NOMO-1 treated with DMSO at 0.1 percent for 48 hours (cell line): ENCODE data around the gene BRI3.

Experiments
- DNase-seq: peaks from one replicate; lab custom pipeline; 2025; ENCODE audit not compliant: unreplicated experiment; lab: John Stamatoyannopoulos, UW

BRI3 gene, protein sequence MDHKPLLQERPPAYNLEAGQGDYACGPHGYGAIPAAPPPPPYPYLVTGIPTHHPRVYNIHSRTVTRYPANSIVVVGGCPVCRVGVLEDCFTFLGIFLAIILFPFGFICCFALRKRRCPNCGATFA

GRCh38 chr7:98280791-98281756 lies at the start of gene BRI3:
Gene BRI3, plus strand, starts transcription at chr7:98281686. Its CDS starts 110 bp downstream, at chr7:98281796.
- DNase-seq = peak; percentile 93

DNA sequence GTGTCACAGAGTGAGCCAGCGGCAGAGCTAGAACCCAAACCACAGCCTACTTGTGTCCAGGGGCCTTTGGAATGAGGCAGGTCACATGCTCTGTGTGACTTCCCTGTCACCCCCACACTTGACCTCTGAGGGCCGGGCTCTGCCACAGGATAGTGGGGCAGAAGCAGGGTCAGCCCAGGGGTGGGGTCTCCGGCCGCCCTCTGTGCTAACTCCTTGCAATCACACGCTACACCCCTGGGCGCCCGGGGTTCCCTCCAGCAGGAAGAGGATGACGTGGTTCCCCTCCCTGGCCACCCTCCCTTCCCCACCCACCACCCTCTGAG lies 49.3 kb upstream of the BRI3 start:
- DNase-seq = no peak

DNA sequence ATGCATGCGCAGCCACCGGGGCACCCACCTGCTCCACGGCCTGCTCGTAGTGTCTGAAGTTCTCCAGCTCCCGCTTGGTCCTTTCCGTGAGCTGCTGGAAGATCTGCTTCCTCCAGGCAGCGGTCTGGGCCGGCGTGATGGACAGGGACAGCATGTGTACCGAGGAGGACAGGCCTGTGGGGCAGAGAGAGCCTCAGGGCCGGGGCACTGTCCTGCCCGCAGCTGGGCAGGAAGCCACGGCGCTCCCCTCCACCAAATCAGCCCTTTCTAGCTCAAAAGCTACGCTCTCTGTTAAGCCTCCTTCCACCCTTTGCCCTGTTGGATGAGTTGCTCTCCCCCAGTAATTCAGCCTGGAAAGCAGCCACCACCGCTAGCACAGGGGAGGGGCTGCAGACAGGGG lies 48.7 kb upstream of the BRI3 start:
- no peak for DNase-seq

DNA sequence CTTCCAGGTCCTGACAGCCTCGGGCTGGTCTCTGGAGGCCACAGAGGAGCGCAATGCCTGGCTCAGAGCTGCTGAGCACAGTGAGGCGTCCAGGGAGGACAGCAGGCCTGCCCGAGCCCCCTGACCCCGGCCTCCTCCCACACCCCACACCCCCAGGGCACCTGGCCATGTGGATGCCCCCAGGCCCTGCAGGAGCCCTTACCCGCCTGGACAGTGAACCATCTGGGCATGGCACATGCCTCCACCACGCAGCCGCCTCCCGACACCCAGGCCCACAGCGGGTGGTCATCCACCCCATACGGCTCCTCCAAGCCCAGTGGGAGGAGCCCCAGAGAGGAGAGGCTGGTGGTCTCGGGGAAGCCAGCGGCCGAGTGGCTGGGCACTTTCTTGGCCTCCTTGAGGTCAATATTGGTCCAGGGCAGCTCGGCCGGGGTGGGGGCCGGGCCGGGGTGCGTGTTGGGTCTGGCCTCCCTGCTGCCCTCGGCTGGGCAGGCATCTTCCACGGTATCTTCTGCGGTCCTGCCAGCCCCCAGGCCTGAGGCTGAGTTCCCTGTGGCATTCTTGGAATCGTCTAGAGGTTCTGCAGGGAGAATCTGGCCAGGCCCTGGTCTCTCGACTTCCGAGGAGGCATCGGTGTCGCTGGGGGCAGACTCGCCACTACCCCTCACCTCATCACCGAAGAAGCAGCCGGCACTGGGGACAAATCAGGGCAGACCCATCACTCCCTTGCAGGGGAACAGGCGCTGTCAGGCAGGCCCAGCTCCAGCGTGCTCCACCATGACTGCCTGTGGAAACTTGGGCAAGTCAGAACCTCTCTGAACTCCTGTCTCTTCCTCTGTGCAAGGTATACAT lies 48.0 kb upstream of the BRI3 start:
- DNase-seq = no peak

GRCh38 chr7:98234429-98235147 lies 46.9 kb upstream of the BRI3 start:
- DNase-seq = no peak

- DNase-seq = no peak
These were observed 45.6 kb upstream of the BRI3 start for GRCh38 chr7:98235901-98236300.

DNA sequence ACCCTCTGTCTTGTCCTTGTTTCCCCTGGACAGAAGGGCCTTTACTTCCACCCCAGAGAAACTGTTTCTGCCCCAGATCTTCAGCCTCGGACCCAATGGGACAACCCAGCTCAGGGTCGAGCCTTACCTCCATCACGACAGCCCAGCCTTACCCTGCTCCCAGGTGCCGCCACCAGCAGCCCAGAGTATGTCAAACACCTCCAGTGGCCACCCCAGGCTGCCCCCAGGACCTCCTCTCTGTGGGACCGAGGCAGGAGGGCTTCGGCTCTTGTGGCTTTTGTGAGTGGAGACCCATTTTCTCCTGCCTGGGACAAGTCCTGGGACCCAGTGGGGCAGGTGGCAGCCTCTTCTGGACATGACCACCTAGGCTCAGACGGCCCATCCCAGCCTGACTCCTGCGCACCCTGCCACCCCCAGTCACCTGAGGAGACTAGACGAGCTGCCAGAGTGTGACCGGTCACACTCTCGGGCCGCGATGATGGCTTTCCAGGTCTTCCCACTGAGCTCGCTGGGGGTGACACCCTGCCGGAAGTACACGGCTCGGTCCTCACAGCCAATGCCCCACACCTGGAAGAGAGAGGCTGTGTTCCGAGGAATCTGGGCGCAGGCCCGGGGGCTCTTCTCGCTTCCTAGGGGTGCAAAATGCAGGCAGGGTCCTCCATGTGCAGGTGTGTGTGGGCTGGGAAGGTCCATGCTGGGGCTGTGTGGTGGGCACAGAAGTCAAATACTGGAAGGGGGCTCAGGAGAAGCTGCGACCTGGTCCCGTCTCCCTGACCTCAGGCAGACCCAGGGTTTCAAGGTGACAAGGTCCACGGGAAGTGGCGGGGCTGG lies 44.9 kb upstream of the BRI3 start:
- DNase-seq = no peak

DNA sequence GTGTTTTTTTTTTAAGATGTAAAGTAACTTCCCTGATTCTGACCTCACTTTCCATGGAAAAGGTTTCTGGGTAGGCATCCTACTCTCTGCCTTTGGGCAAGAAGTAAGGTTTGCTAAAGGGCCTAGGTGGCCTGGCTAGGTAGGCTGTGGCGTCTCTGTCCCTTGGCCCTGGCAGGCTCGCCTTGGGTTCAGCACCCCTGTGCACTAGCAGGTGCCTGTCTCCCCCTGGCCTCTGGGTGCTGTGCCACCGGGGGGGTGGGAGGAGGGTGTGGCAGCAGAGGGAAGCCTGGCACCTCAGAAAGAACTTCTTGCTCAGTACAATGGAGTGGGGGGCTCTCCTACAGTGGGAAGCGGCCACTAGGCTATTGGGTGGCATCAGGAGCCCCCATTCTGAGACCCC lies 43.4 kb upstream of the BRI3 start:
- DNase-seq = no peak

DNA sequence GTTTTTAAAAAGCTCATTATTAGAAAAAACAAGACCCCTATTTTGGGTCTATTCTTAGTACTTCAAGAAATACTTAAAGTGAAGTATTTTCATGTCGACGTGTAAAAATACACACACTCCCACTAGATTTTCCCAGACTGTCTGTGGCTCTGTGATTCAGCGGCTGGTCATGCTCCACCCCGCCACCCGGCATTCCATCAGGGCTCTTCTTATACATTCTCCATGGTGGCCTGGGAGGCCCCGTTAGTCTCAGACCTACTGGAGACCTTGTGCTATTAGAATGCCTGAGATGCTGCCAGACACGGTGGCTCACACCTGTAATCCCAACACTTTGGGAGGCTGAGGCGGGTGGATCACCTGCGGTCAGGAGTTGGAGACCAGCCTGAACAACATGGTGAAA lies 42.5 kb upstream of the BRI3 start:
- no peak for DNase-seq

DNA sequence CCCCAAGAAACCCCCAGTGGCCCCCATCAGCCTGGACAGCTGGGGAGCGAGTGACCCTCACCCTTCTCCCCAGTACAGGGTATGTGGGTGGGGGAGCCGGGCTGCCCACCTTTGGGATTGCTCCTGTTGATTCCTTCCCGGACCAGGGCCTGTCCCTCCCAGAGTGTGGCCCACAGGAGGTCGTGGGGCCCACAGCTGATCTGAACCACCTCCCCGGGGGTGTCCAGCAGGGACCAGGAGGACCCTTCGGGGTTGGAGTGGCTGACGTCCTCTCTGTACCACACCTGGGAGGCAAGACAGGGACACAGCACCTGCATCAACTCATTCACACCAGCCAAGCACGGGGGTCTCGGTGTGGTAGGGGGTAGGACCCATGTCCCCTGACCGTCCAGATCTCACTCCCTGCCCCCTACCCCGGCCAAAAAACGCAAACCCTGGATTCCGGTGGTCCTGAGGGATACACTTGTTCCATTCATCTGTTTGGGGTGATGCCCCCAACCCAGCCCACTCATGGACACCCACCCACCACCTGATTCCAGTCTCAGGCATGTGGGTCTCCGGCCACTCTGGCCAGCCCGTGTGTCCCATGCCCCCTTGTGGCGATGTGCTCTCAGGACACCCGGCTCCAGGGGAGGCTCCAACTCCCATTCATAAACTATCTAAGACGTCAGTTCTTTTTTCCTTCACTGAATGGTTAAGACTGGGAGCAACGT lies 40.4 kb upstream of the BRI3 start:
- DNase-seq = peak; percentile 37

DNA sequence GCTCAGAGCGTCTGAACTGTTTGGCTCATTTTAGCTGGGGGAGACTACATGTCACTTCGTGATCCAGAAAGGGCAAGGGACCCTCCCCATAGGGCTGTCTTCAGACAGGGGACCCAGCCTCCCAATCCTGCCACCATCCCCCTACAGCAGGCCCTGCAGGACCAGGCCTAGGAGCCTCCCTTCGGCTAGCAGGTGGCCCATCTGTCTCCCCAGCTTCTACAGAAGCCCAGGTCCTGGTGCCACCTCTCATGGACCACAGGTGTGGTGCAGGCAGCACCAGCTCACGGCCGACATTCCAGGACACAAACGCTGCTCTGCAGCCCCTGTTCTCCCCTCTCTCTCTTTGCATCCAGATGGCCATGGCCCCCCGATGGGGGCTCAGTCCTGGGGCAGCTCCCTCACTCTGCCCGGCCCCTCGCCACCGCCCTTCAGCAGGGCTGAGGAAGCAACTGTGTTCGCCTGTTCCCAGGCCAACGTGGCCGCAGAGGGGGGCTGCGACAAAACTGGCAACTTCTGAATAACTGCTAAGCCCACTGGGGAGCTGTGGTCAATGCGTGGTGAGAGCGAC lies 39.7 kb upstream of the BRI3 start:
- no peak for DNase-seq

- no peak for DNase-seq
These were observed 39.1 kb upstream of the BRI3 start for GRCh38 chr7:98242342-98242741.

DNA sequence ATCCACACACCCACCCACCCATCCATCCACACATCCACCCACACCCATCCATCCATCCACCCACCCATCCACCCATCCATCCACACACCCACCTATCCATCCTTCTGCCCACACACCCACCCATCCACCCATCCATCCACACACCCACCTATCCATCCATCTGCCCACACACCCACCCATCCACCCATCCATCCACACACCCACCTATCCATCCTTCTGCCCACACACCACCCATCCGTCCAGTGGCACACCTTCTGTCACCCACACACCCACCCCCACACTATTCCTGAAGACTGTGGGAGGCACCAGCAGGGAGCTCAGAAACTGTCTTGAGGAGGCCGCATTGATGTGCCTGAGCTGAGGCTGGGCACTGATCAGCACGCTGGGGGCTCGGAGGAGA lies 38.6 kb upstream of the BRI3 start:
- no peak for DNase-seq

DNA sequence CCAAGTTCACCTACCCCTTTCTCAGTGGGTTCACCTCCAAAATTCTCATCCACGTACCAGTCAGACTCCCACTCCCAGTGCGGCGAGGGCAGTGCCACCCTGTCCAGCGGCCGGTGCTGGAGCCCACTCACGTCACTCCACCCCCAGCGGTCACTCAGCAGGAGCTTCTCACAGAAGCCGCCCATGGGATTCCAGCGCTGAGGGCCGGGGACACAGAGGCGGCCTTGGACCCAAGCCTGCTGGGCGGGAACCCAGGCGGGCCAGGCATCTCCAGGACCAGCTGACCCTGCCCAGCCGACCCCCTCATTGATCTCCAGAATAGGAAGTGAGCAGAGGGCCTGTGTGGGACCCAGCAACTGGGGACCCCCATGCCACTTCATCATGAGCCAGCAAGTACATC lies 36.6 kb upstream of the BRI3 start:
- no peak for DNase-seq

DNA sequence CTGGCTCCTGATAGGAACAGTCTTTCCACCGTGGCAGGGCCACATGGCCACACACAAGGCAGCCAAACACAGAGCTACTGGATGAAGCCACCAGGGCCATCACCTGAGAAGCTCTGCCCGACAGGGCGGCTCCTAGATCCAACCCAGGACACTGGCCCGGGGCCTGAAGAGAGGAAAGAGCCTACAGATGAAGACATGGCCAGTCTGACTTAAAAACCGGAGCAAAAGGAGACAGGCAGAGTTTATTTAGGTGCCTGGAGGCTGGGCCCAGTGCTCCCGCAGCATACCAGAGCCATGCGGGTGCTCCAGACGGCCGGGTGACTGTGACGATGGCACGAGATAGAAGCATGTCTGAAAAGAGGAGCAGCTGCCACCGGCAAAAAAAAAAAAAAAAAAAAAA lies 33.3 kb upstream of the BRI3 start:
- no peak for DNase-seq

GRCh38 chr7:98249106-98249505 lies 32.4 kb upstream of the BRI3 start:
- DNase-seq = peak; percentile 23

DNA sequence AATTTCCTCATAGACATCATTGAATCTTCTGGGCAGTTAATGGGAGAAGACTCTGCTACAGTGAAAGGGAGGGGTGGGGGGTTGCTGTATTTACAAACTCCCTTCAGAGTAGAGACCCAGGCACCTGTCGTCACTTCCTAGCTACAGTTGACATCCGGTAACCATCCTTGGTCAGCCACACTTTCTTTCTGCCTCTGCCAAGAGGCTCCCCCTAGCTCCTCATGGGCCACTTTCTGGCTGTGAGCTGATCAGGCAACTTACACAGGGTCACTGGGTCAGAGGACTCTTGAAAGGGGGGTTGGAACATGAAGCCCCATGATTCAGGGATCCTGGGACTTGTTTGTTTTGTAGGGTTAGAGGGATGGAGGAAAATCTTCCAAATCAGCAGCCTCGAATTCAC lies 30.7 kb upstream of the BRI3 start:
- DNase-seq = no peak

DNA sequence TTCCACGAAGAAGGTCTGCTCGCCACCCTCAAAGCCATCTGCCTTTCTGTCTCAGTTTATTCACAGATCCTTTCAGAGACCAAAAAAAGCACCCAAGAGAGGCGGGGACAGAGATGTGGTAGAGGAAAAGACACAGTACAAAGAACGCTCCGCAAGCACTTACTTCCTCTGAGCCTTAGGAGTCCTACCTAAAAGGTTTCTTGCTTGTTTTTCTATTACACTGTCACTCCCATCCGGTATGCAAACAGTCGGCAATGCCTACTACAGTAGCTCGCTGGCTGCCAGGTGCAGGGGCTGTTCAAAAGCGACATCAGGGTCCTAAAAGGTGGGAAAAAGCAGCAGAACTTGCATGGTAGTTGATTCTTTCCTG lies 30.3 kb upstream of the BRI3 start:
- peak; percentile 53 for DNase-seq

- DNase-seq = peak; percentile 94
These were observed 29.7 kb upstream of the BRI3 start, which contains the start of gene TECPR1 for GRCh38 chr7:98251601-98252424. Gene TECPR1, minus strand, starts transcription at chr7:98252232. Its CDS starts 6,086 bp downstream, at chr7:98246146.
